C4-2B (cell line): ENCODE data around the gene NAB2.

Source experiments
- H3K27ac ChIP-seq: fragments of 450-650 bp; 2 replicates; pipeline ENCODE4 v1.5.1; 2017
- ZFX ChIP-seq: fragments of 450-650 bp; IDR thresholded peaks from 2 replicates; pipeline ENCODE4 v1.6.1; 2017
- TF ChIP-seq, protein P1 (sequence below): fragments of 450-650 bp; conservative IDR thresholded peaks from 2 replicates; pipeline ENCODE4 v1.5.1; 2017; ENCODE audit warnings: mild to moderate bottlenecking

The NAB2 gene

DNA sequence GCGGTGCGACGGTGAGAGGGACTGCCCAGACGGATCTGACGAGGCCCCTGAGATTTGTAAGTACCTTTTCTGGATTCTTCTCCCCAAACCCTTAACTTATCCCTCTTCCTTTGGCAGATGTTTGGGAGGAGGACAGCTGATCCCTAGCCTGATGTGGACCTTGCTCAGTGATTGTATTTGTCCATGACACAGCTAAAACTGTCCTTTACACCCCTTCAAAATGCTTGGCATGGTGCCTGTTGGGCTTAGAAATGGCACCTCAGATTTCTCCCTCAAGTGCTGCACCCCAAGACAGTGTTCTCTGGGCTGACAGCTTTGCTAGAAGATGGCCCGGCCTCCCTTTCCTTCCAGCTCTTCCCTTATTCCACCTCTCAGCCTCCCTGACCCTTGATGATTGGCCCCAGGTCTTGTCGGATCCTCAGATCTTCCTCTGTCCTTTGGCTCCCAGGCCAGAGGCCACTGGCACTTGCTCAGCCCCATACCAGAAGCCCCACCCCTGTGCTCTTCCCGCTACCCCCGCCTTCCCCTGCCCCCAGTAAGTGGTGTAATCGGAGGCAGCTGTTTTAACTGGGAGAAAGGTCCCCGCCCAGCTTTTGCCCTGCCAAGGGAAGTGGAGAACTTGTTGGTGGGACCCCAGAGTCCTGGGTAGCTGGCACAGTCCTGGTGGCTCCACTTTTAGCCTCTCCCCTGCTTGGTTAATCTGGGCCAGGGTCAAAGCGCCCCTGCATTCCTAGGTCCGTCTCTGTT, 49.8 kb downstream of the NAB2 start:
- TF ChIP-seq ZFX = no peak
- TF ChIP-seq, protein P1, sequence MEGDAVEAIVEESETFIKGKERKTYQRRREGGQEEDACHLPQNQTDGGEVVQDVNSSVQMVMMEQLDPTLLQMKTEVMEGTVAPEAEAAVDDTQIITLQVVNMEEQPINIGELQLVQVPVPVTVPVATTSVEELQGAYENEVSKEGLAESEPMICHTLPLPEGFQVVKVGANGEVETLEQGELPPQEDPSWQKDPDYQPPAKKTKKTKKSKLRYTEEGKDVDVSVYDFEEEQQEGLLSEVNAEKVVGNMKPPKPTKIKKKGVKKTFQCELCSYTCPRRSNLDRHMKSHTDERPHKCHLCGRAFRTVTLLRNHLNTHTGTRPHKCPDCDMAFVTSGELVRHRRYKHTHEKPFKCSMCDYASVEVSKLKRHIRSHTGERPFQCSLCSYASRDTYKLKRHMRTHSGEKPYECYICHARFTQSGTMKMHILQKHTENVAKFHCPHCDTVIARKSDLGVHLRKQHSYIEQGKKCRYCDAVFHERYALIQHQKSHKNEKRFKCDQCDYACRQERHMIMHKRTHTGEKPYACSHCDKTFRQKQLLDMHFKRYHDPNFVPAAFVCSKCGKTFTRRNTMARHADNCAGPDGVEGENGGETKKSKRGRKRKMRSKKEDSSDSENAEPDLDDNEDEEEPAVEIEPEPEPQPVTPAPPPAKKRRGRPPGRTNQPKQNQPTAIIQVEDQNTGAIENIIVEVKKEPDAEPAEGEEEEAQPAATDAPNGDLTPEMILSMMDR = no peak
- H3K27ac ChIP-seq = no peak overlapping the region

DNA sequence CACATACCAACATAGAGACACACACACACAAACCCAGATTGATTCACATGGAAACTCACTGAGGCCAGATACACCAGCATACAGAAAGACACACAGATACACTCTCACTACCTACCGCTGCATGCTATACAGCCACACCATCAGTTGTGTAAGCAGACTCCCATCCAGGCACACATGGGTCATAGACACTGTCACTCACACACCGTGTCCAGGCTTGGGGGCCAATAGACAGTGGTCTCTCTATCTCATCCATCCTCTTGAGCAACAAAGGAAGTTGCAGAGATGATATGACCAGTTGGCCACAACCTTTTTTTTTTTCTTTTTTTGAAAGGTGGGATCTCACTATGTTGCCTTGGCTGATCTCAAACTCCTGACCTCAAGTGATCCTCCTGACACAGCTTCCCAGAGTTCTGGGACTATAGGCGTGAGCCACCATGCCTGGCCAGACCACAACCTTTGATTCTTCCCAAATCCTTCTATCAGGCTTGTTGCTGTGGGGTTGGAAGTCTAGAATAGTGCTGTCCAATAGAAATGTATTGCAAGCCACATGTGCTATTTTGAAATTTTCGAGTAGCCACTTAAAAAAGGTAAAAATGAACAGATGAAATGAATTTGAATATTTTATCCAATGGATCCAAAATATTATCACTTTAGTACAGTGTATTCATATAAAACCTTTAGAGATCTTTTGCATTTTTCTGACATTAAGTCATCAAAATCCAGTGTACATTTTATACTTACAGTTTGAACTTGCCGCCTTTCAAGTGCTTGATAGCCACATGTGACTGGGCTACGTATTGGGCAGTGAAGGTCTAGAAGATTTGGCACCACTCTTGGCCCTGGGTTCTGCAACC, 51.1 kb downstream of the NAB2 start:
- H3K27ac ChIP-seq = no peak overlapping the region
- no peak for TF ChIP-seq ZFX
- TF ChIP-seq, protein P1 = no peak

DNA sequence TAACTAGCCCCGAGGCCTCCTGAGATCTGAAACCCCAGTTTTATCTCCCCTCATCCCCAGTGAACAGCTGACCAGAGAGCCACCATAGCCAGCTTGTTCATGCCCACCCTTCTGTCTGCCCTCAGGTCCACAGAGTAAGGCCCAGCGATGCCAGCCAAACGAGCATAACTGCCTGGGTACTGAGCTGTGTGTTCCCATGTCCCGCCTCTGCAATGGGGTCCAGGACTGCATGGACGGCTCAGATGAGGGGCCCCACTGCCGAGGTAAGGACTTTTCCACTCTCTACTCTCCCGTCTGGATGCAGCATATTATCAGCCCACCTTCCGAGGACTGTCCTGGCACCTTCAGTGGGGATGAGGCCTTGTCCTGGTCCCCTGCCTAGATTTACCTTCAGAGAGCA, 52.3 kb downstream of the NAB2 start:
- TF ChIP-seq, protein P1 = no peak
- no peak for TF ChIP-seq ZFX
- no peak overlapping the region for H3K27ac ChIP-seq

DNA sequence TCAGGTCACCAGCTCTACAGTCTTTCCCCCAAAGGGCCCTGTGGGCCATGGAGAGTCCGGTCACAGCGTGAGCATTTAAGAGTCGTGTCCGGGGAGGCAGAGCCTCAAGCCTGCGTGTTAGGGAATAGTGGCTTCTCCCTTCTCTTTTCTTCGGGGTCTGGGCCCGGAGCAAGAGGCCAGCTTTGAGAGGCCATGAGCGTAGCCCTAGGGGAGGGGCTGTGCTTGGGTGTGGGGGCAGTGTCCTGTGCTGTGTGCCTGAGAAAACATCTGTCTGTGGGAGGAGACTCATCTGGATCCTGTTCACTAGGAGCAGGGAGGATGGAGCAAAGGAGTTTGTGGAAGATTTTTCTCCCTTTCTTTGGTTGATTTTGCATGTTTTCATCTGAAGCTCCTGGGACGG, 53.2 kb downstream of the NAB2 start:
- H3K27ac ChIP-seq = no peak overlapping the region
- TF ChIP-seq ZFX = no peak
- TF ChIP-seq, protein P1 = no peak

DNA sequence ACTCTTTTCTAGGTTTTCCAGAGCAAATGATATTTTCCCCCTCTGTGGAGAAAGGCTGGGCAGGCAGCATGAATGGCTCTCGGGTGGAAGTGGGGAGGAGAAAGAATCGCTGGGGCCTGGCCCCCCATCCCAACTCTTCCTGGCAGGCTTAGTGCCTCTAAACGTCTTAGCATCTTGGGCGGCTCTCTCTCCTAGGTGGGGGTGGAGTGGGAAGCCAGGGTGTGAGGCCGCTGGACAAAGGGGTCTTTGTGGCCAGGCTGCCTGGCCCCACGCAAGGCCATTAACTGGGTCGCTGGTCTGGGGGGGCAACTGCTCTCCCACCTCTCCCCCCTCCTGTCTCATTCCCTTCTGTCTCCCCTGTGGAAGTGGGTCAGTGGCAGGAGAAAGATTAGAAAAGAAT, 53.8 kb downstream of the NAB2 start:
- TF ChIP-seq, protein P1 = no peak
- TF ChIP-seq ZFX = no peak
- no peak overlapping the region for H3K27ac ChIP-seq

DNA sequence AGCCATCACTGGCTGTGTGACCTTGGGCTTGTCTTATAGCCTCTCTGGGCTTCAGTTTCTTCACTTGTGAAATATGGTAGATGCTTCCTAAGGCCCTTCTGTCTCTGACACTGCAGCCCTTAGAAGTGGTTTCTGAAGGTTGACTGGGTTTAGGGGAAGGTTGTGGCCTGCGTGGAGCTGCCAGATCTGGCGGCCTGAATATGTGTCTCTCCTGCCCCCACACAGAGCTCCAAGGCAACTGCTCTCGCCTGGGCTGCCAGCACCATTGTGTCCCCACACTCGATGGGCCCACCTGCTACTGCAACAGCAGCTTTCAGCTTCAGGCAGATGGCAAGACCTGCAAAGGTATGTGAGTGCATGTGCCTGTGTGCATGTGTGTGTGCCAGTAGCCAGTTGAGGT, 54.5 kb downstream of the NAB2 start:
- no peak overlapping the region for H3K27ac ChIP-seq
- no peak for TF ChIP-seq ZFX
- TF ChIP-seq, protein P1 = no peak
